ENCODE results near the gene SLC16A12.
"Not testable (repeated sequence)": the region's sequence is repeated elsewhere in the genome, so short reads cannot be mapped to it uniquely, and the experiment has no call there.

SLC16A12 gene

GRCh38 chr10:89548673-89549072 lies 13.3 kb upstream of the SLC16A12 start:
- DNase-seq: no peak

- no peak for DNase-seq
These were observed 12.6 kb upstream of the SLC16A12 start for GRCh38 chr10:89547853-89548513.

DNA sequence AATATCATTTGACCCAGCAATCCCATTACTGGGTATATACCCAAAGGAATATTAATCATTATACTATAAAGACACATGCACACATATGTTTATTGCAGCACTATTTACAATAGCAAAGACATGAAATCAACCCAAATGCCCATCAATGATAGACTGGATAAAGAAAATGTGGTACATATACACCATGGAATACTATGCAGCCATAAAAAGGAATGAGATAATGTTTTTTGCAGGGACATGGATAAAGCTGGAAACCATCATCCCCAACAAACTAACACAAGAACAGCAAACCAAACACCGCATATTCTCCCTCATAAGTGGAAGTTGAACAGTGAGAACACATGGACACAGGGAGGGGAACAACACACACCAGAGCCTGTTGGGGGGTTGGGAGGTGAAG lies 11.3 kb upstream of the SLC16A12 start:
- not testable (repeated sequence) for DNase-seq

GRCh38 chr10:89543841-89544240 lies 8.4 kb upstream of the SLC16A12 start:
- no peak for DNase-seq

- DNase-seq: no peak
These were observed 5.1 kb upstream of the SLC16A12 start for GRCh38 chr10:89540420-89540949.

GRCh38 chr10:89537364-89537763 lies 2.0 kb upstream of the SLC16A12 start:
- no peak for DNase-seq

GRCh38 chr10:89536013-89536354 lies 590 bp upstream of the SLC16A12 start:
- no peak for DNase-seq

- no peak for DNase-seq
These were observed 598 bp downstream of the SLC16A12 start for GRCh38 chr10:89534826-89535166.

DNA sequence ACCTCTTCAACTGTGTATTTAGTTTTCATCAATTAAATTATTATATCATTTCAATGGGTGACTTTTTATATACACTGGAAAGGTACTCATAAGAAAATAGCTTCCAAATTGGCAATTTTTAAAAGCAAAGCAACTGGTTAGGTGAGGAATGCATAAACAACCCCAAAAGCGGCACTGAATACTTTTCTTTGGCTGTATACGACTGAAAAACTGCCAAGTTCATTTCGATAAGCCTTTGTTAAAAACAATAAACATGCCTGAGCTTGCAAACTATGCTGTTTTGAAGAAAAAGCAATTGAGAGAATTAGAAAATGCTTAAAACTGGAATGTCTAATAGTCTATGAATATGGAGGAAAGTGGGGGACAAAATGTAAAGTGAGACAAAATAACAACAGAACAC lies 2.9 kb downstream of the SLC16A12 start:
- DNase-seq: no peak

- DNase-seq: no peak
These were observed 4.0 kb downstream of the SLC16A12 start for GRCh38 chr10:89531359-89531758.

DNA sequence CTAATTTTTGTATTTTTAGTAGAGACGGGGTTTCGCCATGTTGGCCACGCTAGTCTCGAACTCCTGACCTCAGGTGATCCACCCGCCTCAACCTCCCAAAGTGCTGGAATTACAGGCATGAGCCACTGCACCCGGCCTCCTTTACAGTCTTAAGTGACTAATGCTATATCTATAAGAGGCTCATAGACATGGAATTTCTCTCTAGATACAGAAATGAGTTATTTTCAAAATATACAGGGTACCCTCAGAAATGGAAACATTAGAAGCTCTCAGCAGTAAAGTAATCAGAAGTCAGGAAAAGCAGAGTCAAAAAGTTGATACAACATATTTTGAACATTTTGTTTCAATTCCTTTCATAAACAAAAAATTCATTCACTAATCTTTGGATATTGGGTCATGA lies 5.7 kb downstream of the SLC16A12 start:
- not testable (repeated sequence) for DNase-seq

DNA sequence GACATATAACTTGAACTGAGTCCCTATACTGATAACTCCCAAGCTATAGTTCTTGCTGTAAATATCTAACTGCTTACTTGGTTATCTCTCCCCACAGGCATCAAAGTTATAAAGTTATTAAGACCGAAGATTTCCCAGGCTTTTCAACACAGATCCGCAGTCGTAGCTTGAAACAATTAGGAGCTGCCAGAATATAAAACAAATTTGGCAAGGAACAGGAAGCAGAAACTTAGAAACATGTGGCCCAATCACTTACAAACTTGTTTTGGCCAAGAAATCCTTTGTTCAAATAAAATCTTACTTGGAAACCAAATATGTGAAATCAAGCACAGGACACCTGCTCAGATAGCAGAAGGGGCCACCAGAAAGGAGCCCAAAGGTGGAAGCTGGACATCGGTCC lies 9.0 kb downstream of the SLC16A12 start:
- DNase-seq: no peak

GRCh38 chr10:89525556-89525955 lies 9.8 kb downstream of the SLC16A12 start:
- peak; percentile 82 for DNase-seq

GRCh38 chr10:89524279-89524678 lies 11.1 kb downstream of the SLC16A12 start:
- no peak for DNase-seq

GRCh38 chr10:89523274-89523673 lies 12.1 kb downstream of the SLC16A12 start:
- no peak for DNase-seq

GRCh38 chr10:89522463-89522862 lies 12.9 kb downstream of the SLC16A12 start:
- no peak for DNase-seq

DNA sequence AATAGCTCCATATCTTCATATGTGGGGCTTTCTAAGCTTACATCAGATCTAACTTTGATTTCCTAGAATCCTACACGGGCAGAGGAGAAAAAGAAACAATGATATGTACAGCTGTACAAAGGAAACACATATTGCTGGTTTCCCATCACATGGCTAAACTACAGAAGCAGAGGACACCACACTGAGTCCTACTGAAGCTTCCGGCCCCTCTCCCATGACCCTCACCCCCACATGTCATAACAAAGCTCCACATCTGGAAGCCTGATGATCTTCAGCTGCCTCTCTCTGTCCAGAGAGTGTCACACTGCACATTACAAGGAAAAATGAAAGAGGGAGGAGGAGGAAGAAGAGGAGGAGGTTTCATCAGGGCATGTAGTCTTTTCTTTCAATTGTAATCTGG lies 14.0 kb downstream of the SLC16A12 start:
- no peak for DNase-seq

GRCh38 chr10:89520706-89521105 lies 14.7 kb downstream of the SLC16A12 start:
- DNase-seq: no peak

GRCh38 chr10:89518876-89519842 lies 16.2 kb downstream of the SLC16A12 start:
- no peak for DNase-seq

DNA sequence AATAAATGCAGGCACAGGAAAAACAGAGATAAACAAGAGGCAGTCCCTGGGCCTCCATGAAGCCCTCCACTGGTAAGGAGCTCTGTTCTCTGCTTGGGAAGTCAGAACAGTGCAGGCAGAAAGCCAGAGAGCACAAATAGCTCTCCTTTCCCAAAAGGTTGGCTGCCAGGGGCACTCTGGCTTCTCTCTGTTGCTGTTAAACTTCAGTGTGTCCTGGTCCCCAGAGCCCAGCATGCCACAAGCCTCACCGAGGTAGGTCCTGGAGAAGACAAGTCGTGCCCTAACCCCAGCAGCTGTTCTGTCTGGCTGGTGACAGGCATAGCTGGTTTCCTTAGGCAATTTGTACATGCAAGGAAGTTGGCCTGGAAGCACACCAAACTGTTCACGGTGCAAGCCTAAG lies 17.3 kb downstream of the SLC16A12 start:
- no peak for DNase-seq

GRCh38 chr10:89516149-89516832 lies 19.1 kb downstream of the SLC16A12 start:
- DNase-seq: no peak

DNA sequence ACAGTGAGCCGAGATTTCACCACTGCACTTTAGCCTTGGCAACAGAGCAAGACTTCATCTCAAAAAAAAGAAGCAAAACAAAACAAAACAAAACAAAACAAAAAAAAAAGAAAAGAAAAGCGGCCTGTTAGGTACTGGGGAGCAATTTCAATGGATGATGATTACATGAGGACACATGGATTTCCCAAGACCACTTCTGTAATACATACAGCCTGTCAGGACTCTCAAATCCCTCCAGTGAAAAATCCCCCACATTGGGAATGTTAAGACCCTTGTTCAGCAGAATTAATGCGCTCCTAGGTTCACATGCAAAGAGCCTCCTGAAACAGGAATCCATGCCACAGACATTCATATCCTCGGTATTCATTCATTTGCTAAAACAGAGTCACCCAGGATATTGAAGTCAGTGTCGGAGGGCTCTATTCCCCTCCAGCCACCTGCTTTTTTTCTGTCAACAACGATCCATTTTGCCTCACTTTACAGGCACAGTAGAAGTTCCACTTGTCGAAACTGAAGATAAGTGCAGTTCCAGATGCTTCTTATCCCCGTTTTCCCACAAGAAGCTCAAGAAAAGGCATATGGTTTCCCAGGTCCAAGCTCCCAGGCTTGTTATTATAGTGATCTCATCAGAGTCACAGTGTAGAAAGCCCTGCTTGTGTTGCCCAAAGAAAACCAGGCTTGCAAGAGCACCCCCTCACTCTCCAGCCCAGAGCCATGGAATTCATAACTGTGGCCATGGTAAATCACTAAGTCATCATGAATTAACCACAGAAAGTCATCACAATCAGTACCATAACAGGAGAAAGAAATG lies 20.2 kb downstream of the SLC16A12 start:
- no peak for DNase-seq

- DNase-seq: no peak
These were observed 22.2 kb downstream of the SLC16A12 start for GRCh38 chr10:89513206-89513605.

Measured in NCI-H748 treated with DMSO at 0.1 percent for 48 hours (cell line).